ENCODE results near the gene GNGT1.

GNGT1 gene

GRCh38 chr7:93943816-93944540 lies 37.6 kb downstream of the GNGT1 start:
- DNase-seq (ENCODE audit: low spot score): no peak

- DNase-seq (ENCODE audit: low spot score): no peak
Observed at GRCh38 chr7:93944673-93945072, 38.3 kb downstream of the GNGT1 start.

DNA sequence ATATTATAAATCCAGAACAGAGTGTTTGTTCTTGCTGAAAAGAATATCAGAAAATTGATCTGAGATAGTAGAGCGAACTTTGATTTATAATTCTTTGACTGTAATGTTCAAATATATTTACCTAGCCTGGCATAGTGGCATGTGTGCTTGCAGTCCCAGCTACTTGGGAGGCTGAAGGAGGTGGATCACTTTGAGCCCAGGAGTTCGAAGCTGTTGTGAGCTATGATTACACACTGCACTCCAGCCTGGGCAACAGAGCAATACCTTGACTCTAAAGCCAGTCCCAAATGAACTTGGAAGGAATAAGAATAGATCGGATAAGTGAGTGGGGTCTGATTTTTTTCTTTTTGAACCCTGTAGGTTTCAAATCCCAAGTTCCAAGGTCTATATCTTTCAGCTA lies 38.7 kb downstream of the GNGT1 start:
- DNase-seq (ENCODE audit: low spot score): no peak

DNA sequence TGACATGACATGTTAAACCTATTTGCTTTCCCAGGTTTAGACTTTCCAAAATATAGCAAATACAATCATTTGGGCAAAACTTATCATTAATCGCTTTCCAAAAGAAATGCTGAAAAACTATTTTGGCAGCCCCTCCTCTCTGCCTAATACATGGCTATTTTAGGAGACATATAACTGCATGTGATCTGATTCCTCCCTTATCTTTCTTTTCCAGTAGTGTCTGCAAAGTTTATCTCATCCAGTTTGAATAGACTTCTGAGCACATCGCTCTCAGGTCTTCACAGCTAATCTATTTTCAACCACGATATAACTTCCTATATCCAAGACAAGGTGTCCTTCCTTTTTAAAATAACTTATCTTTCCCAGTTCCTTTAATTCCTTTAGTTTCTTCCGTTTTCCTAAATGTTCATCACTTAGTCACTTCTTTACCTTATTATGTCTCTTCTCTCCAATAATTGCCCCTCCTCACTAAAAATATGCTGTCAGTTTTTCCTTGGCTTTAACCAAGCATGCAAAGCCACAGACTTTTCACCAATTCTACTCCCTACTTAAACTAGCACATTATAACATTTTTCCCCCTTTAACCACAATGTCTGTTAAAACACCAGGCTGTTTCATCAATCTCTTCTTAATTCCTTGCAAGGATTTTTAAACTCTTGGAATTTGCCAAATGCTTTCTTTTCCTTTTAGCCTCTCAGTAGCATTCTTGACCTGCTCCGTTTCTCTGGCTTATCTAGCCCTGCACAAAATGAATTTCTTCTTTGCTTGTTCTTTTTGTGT lies 39.6 kb downstream of the GNGT1 start:
- DNase-seq (ENCODE audit: low spot score): no peak

GRCh38 chr7:93948106-93948505 lies 41.7 kb downstream of the GNGT1 start:
- no peak for DNase-seq (ENCODE audit: low spot score)

DNA sequence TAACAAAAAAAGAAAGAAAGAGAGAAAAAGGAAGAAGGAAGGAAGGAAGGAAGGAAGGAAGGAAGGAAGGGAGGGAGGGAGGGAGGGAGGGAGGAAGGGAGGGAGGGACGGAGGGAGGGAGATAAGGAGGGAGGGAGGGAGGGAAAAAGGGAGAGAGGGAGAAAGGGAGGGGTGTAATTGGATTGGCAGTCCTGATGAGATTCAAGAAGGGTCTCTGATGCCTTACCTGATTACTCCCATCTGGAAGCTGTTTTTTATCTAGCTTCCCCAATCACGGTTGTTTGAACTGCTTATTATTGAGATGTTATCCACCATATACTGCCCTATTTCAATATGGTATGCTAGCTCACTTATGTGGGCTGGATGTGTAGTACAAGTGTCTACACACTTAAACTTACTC lies 42.5 kb downstream of the GNGT1 start:
- no peak for DNase-seq (ENCODE audit: low spot score)

GRCh38 chr7:93949423-93949822 lies 43.1 kb downstream of the GNGT1 start:
- DNase-seq (ENCODE audit: low spot score): no peak

DNA sequence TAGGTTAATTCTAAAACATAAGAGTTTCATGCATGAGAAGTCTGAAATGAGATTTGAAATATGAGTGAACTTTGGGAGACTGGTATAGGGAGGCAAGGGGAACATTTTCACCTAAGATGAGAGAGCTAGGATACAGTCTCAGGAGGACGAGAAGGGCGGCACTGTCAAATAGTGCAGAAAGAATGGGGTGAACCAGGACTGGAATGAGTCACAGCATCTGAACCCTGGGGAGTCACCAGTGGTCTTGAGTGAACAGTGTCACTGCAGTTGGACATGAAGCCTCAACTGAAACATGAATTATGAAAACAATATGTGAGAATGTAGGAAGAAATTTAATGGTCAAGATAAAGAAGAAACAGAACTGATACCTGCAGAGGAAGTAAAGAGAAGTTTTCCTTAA lies 48.9 kb downstream of the GNGT1 start:
- no peak for DNase-seq (ENCODE audit: low spot score)

GRCh38 chr7:93957767-93958166 lies 51.4 kb downstream of the GNGT1 start:
- DNase-seq (ENCODE audit: low spot score): no peak

DNA sequence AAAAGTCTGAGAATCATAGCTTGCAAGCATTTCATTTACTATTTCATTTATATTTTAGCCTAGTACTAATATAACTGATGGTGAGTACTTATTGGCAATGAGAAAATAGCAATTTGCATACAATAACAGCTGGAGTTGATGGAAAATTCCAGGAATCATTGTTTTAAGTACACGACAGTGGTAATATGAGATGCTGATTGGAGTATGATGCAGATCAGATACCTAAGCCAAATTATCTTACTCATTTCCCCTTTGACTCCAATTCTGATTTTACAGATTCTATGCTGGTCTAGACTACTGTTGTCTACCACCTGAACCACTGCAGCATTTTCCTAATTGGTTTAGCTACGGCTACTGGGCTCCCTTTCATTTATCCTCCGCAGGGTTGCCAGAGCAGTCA lies 51.8 kb downstream of the GNGT1 start:
- no peak for DNase-seq (ENCODE audit: low spot score)

DNA sequence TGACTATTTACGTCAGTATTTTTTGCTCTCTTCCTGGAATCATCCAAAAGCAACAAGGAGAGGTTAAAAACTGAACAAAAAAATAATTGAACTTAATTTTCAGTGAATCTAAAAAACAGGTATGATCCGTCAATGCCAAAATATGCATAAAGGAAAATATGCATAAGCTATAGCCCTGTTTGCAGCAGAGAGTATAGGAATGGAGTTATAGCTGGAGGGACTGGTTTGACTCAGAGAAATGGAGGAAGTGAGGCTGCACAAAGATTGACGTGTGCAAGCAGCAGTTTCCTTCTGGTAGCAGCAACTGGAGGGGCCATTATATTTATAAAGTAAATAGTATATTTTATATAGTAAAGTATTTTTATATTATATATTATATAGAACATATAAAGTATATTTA lies 52.3 kb downstream of the GNGT1 start:
- DNase-seq (ENCODE audit: low spot score): no peak

All from cerebellar cortex (tissue), 1 donor.